HEK293 (cell line): ENCODE measurements around the gene TSPY9.
"Not testable (repeated sequence)": the region's sequence is repeated elsewhere in the genome, so short reads cannot be mapped to it uniquely, and the experiment has no call there.

ENCODE experiments used
- ZBTB21 ChIP-seq: fragments of 450-650 bp; formaldehyde crosslinking; IDR thresholded peaks from 2 replicates; pipeline ENCODE4 v1.5.1; 2017; ENCODE audit warnings: missing biosample characterization, missing genetic modification characterization
- ZBTB8A ChIP-seq: fragments of 450-650 bp; formaldehyde crosslinking; IDR thresholded peaks from 2 replicates; pipeline ENCODE4 v1.5.1; 2016; ENCODE audit warnings: missing biosample characterization, missing genetic modification characterization
- ZNF555 ChIP-seq: fragments of 450-650 bp; formaldehyde crosslinking; conservative IDR thresholded peaks from 2 replicates; pipeline ENCODE4 v1.5.1; 2017; ENCODE audit warnings: missing biosample characterization, mild to moderate bottlenecking, missing genetic modification characterization, inconsistent platforms
- ZNF776 ChIP-seq: fragments of 450-650 bp; formaldehyde crosslinking; IDR thresholded peaks from 2 replicates; pipeline ENCODE4 v1.5.0; 2017; ENCODE audit warnings: missing biosample characterization, missing genetic modification characterization, borderline replicate concordance
- TF ChIP-seq, protein P1 (sequence below): fragments of 450-650 bp; formaldehyde crosslinking; IDR thresholded peaks from 2 replicates; pipeline ENCODE4 v1.5.1; 2016; ENCODE audit warnings: missing biosample characterization, missing genetic modification characterization
- TF ChIP-seq, protein P2 (sequence below): fragments of 450-650 bp; formaldehyde crosslinking; IDR thresholded peaks from 2 replicates; pipeline ENCODE4 v1.5.1; 2016; ENCODE audit warnings: missing biosample characterization, missing genetic modification characterization

DNA sequence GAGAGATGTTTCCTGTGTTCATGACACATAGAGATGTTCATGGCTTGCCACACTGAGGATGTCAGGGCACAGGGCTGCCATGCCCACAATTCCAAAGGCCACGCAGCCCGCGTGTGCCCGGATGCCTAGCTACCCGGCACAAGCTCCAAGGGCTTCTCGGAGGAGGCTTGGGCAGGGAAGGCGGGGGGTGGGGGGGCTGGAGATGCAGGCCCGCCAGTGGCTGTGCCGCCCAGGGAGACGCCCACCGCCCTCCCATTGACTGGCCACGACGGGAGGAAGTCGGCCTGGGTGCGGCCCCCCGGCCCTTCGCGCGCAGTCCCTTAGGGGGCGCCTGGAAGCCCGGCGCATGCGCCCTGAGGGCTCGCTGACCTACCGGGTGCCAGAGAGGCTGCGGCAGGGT lies 40.5 kb downstream of the TSPY9 start, which contains the start of gene TSPY10:
- TF ChIP-seq ZBTB8A; ZBTB21 (tag by site-specific recombination); ZNF555 (tag by site-specific recombination); ZNF776 (tag by site-specific recombination): not testable (repeated sequence)
- TF ChIP-seq, protein P1, sequence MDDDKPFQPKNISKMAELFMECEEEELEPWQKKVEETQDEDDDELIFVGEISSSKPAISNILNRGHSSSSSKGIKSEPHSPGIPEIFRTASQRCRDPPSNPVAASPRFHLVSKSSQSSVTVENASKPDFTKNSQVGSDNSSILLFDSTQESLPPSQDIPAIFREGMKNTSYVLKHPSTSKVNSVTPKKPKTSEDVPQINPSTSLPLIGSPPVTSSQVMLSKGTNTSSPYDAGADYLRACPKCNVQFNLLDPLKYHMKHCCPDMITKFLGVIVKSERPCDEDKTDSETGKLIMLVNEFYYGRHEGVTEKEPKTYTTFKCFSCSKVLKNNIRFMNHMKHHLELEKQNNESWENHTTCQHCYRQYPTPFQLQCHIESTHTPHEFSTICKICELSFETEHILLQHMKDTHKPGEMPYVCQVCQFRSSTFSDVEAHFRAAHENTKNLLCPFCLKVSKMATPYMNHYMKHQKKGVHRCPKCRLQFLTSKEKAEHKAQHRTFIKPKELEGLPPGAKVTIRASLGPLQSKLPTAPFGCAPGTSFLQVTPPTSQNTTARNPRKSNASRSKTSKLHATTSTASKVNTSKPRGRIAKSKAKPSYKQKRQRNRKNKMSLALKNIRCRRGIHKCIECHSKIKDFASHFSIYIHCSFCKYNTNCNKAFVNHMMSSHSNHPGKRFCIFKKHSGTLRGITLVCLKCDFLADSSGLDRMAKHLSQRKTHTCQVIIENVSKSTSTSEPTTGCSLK (tag by site-specific recombination) = not testable (repeated sequence)
- TF ChIP-seq, protein P2, sequence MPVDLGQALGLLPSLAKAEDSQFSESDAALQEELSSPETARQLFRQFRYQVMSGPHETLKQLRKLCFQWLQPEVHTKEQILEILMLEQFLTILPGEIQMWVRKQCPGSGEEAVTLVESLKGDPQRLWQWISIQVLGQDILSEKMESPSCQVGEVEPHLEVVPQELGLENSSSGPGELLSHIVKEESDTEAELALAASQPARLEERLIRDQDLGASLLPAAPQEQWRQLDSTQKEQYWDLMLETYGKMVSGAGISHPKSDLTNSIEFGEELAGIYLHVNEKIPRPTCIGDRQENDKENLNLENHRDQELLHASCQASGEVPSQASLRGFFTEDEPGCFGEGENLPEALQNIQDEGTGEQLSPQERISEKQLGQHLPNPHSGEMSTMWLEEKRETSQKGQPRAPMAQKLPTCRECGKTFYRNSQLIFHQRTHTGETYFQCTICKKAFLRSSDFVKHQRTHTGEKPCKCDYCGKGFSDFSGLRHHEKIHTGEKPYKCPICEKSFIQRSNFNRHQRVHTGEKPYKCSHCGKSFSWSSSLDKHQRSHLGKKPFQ (tag by site-specific recombination) = not testable (repeated sequence)
